ENCODE data around the gene RAB3GAP1.

RAB3GAP1 gene

GRCh38 chr2:135175177-135175576, 123.1 kb downstream of the RAB3GAP1 start:
- TF ChIP-seq CTCF (IDR thresholded peaks at IDR 0.05): no peak

DNA sequence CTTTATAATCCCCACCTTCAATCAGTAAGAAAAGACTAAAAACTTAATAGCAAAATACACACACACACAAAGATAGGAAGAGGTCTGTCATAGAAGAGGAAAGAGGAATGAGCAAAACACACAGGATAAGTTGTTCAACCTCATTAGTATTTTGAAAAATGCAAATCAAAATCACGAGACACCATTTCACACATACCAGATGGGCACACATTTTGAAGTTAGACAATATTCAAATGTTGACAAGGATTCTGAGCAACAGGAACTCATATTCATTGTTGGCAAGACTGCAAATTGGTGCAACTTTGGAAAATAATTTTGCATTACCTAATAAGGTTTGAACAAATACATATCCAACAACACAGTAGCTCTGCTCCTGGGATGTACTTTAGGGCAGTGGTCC, 127.6 kb downstream of the RAB3GAP1 start:
- no peak for TF ChIP-seq CTCF (IDR thresholded peaks at IDR 0.05)

DNA sequence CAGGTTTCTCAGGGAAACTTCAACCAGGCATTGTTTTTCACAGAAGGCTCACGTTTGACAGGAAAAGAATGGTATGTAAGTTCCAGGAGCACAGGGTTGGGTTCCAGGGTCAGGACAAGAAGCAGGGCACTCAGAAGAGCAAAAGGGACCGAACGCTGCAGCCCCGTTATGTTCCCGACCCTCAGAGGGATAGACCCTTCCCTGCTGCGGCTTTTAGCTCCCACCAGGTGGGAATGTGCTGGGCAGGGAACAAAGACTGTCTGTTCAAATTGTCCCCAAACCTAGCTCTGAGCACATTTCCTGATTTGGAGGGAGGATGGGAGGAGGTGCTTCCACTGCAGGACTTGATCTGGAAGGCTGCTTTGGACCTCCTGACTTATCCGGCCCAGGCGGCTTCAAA, 130.1 kb downstream of the RAB3GAP1 start:
- TF ChIP-seq CTCF (IDR thresholded peaks at IDR 0.05): no peak

DNA sequence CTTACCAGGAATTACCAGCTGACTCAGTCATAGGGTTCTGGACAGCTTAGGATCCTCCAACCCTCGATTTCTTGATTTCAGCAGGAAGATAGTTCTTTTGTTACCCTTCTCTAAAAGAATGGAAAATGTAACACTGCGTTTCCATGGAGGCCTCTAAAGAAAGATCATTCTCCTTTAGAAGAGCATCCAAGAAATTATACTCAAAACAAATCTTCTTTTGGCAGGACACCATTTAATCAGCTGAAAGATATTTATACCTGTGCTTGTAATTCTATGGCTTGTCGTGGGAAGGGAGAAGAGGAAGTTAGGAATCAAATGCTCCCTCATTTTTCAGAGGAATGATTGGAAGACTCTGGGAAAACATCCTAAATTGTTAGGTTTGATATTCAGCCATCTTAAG, 130.5 kb downstream of the RAB3GAP1 start:
- TF ChIP-seq CTCF (IDR thresholded peaks at IDR 0.05): no peak

- TF ChIP-seq CTCF (IDR thresholded peaks at IDR 0.05): no peak
These were observed 131.7 kb downstream of the RAB3GAP1 start for GRCh38 chr2:135183822-135184221.

- TF ChIP-seq CTCF (IDR thresholded peaks at IDR 0.05): no peak
These were observed 134.0 kb downstream of the RAB3GAP1 start for GRCh38 chr2:135186054-135186453.

DNA sequence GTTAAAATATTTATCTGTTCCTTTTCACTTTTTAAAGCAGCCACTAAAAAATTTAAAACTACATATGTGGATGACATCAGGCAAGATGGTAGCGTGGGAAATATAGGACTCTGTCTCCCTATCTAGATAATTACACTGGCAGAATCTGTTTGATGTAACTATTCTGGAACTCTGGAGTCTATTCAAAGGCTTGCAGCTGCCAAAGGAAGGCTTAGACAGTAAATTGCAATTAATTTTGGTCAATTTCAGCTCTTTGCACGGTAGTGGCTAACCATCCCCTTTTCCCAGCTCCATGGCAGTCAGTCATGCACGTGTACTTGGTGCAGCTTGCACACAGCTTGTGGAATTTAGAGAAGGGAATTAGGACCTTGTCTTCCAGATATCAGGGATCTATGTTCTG, 135.2 kb downstream of the RAB3GAP1 start:
- TF ChIP-seq CTCF (IDR thresholded peaks at IDR 0.05): no peak

- TF ChIP-seq CTCF (IDR thresholded peaks at IDR 0.05): no peak
These were observed 137.1 kb downstream of the RAB3GAP1 start for GRCh38 chr2:135189148-135189547.
